ENCODE results near the gene CFD.
A peak's percentile ranks its signal among the peaks of the same experiment; 100 is the strongest.

Gene CFD

DNA sequence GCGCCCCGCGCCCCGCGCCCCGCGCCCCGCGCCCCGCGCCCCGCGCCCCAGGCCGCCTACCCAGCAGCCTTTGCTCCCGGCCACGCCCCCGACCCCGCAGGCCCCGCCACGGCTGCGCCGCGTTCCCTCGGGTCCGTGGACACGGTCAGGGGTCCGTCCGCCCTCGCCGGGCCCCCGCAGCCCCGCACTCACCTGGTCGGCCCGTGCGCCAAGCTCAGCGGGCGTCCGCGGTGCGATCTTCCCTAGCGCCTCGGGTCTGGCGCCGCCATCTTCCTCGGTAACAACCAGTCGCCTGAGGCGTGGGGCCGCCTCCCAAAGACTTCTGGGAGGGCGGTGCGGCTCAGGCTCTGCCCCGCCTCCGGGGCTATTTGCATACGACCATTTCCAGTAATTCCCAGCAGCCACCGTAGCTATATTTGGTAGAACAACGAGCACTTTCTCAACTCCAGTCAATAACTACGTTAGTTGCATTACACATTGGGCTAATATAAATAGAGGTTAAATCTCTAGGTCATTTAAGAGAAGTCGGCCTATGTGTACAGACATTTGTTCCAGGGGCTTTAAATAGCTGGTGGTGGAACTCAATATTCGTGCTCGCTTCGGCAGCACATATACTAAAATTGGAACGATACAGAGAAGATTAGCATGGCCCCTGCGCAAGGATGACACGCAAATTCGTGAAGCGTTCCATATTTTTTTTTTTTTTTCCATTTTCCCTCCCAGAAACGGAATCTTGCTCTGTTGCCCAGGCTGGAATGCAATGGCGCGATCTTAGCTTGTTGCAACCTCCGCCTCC, 33.6 kb downstream of the CFD start, which contains the start of the genes MED16 and RNU6-9:
MED16 (minus strand) TSS at position 294 of the 796 bp plus-strand sequence. CDS start 2,056 bp downstream, outside the sequence.
RNU6-9 (plus strand) TSS at position 591 of the 796 bp plus-strand sequence.
- H3K4me1 ChIP-seq (ENCODE audit: control insufficient read depth, insufficient read depth, low read length): peaks cover 14% of the 10 kb centered on the region
- H3K36me3 ChIP-seq (ENCODE audit: control insufficient read depth in 2 of 2, insufficient read depth in 2 of 2, low read length in 2 of 2): peaks cover 6 to 13% of the 10 kb centered on the region in 2 donors
- no peaks in the 10 kb centered on the region for H3K27me3 ChIP-seq (ENCODE audit: control insufficient read depth in 1 of 2, insufficient read depth in 2 of 2, low read length in 2 of 2)
- H3K9ac ChIP-seq (ENCODE audit: low read length in 2 of 2): peak within 1 kb of the TSS; percentile 78 to 89
- peak within 1 kb of the TSS; percentile 69 to 85 for H3K4me3 ChIP-seq (ENCODE audit: low read length in 2 of 2)
- H3K9me3 ChIP-seq (ENCODE audit: control insufficient read depth in 2 of 2, low read length in 2 of 2): no peaks in the 10 kb centered on the region
- H3K27ac ChIP-seq (ENCODE audit: low read length): peak within 1 kb of the TSS; percentile 87

DNA sequence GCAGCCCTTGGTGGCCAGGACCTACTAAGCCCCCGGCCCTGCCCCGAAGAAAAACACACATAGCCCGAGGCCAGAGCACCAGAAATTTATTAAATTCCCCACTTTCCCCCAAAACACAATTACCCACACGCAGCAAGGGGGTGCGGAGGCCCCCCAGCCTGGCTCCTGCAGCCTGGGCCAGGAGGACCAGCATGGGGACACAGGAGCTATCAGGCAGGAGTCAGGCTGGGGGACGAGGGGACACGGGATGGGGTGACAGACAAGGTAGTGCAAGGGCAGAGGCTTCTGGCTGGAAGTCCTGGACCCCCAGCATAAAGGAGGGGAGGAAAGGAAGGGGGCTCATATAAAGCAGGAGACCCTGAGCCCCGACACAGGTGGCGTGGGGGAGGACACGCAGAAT, 37.0 kb downstream of the CFD start:
- no peaks in the 10 kb centered on the region for H3K27me3 ChIP-seq (ENCODE audit: control insufficient read depth in 1 of 2, insufficient read depth in 2 of 2, low read length in 2 of 2)
- no peak overlapping the region for H3K9ac ChIP-seq (ENCODE audit: low read length in 2 of 2)
- H3K27ac ChIP-seq (ENCODE audit: low read length): no peak overlapping the region
- H3K4me1 ChIP-seq (ENCODE audit: control insufficient read depth, insufficient read depth, low read length): peaks cover 8% of the 10 kb centered on the region
- H3K36me3 ChIP-seq (ENCODE audit: control insufficient read depth in 2 of 2, insufficient read depth in 2 of 2, low read length in 2 of 2): peaks cover 0 to 3% of the 10 kb centered on the region in 2 donors
- no peaks in the 10 kb centered on the region for H3K9me3 ChIP-seq (ENCODE audit: control insufficient read depth in 2 of 2, low read length in 2 of 2)
- H3K4me3 ChIP-seq (ENCODE audit: low read length in 2 of 2): no peak overlapping the region

DNA sequence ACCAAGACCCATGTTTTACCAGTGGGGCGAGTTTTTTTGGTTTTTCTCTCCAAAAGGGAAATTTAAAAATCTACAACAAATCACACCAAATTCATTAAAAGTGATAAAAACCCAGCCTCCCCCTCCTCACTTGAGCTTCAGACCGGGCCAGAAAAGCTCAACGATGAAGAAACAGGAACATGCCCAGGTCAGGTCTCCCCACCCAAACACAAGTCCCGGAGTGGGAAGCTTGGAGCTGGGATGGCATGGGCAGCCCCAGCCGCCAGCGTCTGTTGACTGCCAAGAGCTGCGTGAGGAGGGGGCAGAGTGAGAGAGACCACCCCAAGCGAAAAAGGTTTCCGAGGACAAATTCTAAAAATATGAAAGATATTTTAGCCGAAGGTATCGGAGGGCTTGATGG, 37.5 kb downstream of the CFD start:
- H3K27me3 ChIP-seq (ENCODE audit: control insufficient read depth in 1 of 2, insufficient read depth in 2 of 2, low read length in 2 of 2): no peaks in the 10 kb centered on the region
- H3K36me3 ChIP-seq (ENCODE audit: control insufficient read depth in 2 of 2, insufficient read depth in 2 of 2, low read length in 2 of 2): peaks cover 0 to 3% of the 10 kb centered on the region in 2 donors
- H3K27ac ChIP-seq (ENCODE audit: low read length): no peak overlapping the region
- H3K9me3 ChIP-seq (ENCODE audit: control insufficient read depth in 2 of 2, low read length in 2 of 2): no peaks in the 10 kb centered on the region
- no peak overlapping the region for H3K4me3 ChIP-seq (ENCODE audit: low read length in 2 of 2)
- no peak overlapping the region for H3K9ac ChIP-seq (ENCODE audit: low read length in 2 of 2)
- H3K4me1 ChIP-seq (ENCODE audit: control insufficient read depth, insufficient read depth, low read length): peaks cover 5% of the 10 kb centered on the region

DNA sequence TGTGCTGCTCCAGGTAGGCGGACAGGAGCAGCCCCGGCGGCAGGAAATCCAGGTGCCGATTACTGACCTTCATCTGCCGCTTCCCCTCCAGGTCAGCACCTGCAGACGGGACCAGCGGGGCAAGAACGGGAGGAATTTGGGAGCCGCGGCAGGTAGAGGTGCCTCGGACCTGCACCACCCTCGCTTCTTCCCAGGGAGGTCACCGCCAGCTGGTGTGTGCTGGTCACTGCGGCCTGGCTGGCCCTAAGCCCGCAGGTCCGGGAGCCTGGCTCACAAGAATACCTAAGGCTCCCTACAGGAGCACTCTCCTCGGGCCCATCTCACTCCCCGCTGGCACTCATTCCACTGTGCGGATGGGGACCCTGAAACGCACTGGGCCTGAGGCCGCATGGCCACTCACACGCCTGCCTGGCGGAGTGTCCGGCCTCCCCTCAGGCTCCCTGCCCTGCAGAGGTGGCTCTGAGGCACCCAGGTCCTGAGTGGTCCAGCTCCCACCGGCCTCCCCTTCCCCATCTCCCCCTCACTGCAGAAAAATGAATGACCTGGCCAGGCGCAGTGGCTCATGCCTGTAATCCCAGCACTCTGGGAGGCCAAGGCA, 38.1 kb downstream of the CFD start:
- no peaks in the 10 kb centered on the region for H3K9me3 ChIP-seq (ENCODE audit: control insufficient read depth in 2 of 2, low read length in 2 of 2)
- no peak overlapping the region for H3K27ac ChIP-seq (ENCODE audit: low read length)
- no peaks in the 10 kb centered on the region for H3K27me3 ChIP-seq (ENCODE audit: control insufficient read depth in 1 of 2, insufficient read depth in 2 of 2, low read length in 2 of 2)
- no peak overlapping the region for H3K4me3 ChIP-seq (ENCODE audit: low read length in 2 of 2)
- H3K9ac ChIP-seq (ENCODE audit: low read length in 2 of 2): no peak overlapping the region
- peaks cover 0 to 3% of the 10 kb centered on the region in 2 donors for H3K36me3 ChIP-seq (ENCODE audit: control insufficient read depth in 2 of 2, insufficient read depth in 2 of 2, low read length in 2 of 2)
- H3K4me1 ChIP-seq (ENCODE audit: control insufficient read depth, insufficient read depth, low read length): no peaks in the 10 kb centered on the region

DNA sequence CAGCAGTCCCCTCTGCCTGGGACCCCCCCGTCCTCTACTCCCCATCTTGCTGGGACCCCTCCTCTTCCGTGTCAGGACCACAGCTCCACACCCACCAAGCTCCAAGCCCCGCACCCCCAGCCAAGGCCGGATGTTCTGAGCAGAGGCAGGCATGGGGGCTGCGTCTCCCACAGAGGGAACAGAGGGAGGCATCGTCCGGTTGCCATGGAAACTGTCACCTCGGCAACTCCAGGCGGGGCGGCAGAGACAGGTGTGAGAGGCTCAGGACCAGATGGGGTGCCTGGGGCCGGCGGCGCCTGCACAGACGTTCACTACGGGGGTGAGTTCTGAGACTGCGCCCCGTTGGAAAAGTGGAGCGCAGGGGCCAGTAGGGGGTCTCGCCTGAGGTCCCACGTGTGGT, 39.2 kb downstream of the CFD start:
- no peaks in the 10 kb centered on the region for H3K27me3 ChIP-seq (ENCODE audit: control insufficient read depth in 1 of 2, insufficient read depth in 2 of 2, low read length in 2 of 2)
- H3K9me3 ChIP-seq (ENCODE audit: control insufficient read depth in 2 of 2, low read length in 2 of 2): no peaks in the 10 kb centered on the region
- H3K9ac ChIP-seq (ENCODE audit: low read length in 2 of 2): no peak overlapping the region
- no peaks in the 10 kb centered on the region for H3K4me1 ChIP-seq (ENCODE audit: control insufficient read depth, insufficient read depth, low read length)
- H3K27ac ChIP-seq (ENCODE audit: low read length): no peak overlapping the region
- H3K36me3 ChIP-seq (ENCODE audit: control insufficient read depth in 2 of 2, insufficient read depth in 2 of 2, low read length in 2 of 2): peaks cover 2 to 3% of the 10 kb centered on the region in 2 donors
- H3K4me3 ChIP-seq (ENCODE audit: low read length in 2 of 2): no peak overlapping the region

DNA sequence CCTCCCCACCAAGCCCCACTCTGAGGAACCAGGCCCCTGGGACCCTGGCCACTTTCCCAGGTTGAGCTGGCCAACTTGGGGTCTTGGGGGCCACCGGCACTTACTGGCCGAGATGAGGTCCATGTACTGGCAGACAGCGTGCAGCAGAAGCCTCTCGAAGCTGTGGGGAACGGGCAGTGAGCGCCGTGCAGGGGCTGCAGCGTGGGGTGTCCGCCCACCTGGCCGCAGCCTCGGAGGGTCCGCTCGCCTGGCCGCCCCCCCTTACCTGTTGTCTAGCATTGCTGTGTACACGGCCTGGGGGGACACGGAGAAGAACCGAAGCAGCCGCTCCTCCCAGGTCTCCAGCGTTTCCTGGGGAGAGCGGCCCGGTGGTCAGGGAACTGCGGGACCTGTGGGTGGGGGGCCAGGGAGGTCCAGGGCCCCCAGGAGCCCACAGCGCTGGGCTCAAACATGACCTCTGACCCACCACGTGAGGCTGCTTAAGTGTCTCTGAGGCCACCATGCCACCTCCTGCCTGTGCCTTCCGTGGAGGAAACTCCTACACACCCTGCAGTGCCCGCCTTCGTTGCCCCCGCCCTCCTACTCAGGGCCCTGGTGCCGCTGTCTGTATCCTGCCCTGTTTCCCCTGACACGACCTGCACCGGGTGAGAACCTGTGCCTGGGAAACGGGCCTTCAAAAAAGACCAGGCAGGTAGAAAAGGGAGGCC, 40.0 kb downstream of the CFD start:
- no peaks in the 10 kb centered on the region for H3K27me3 ChIP-seq (ENCODE audit: control insufficient read depth in 1 of 2, insufficient read depth in 2 of 2, low read length in 2 of 2)
- H3K4me3 ChIP-seq (ENCODE audit: low read length in 2 of 2): no peak overlapping the region
- H3K9ac ChIP-seq (ENCODE audit: low read length in 2 of 2): no peak overlapping the region
- H3K9me3 ChIP-seq (ENCODE audit: control insufficient read depth in 2 of 2, low read length in 2 of 2): no peaks in the 10 kb centered on the region
- H3K36me3 ChIP-seq (ENCODE audit: control insufficient read depth in 2 of 2, insufficient read depth in 2 of 2, low read length in 2 of 2): peaks cover 2 to 3% of the 10 kb centered on the region in 2 donors
- no peak overlapping the region for H3K27ac ChIP-seq (ENCODE audit: low read length)
- H3K4me1 ChIP-seq (ENCODE audit: control insufficient read depth, insufficient read depth, low read length): no peaks in the 10 kb centered on the region

DNA sequence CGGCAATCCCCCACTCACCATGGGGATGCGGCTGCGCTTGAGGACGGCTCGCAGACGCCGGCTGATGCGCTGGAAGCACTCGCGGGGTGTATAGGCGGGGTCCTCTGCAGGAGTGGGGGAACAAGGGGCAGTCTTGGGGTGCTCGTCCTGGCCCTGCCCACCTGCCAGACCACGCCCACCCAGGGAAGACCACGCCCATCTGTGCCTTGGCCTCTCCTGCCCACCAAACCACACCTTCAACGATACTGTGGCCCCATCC, 40.5 kb downstream of the CFD start:
- H3K4me1 ChIP-seq (ENCODE audit: control insufficient read depth, insufficient read depth, low read length): no peaks in the 10 kb centered on the region
- no peaks in the 10 kb centered on the region for H3K9me3 ChIP-seq (ENCODE audit: control insufficient read depth in 2 of 2, low read length in 2 of 2)
- H3K9ac ChIP-seq (ENCODE audit: low read length in 2 of 2): no peak overlapping the region
- H3K4me3 ChIP-seq (ENCODE audit: low read length in 2 of 2): no peak overlapping the region
- peaks cover 2 to 3% of the 10 kb centered on the region in 2 donors for H3K36me3 ChIP-seq (ENCODE audit: control insufficient read depth in 2 of 2, insufficient read depth in 2 of 2, low read length in 2 of 2)
- no peak overlapping the region for H3K27ac ChIP-seq (ENCODE audit: low read length)
- H3K27me3 ChIP-seq (ENCODE audit: control insufficient read depth in 1 of 2, insufficient read depth in 2 of 2, low read length in 2 of 2): no peaks in the 10 kb centered on the region

DNA sequence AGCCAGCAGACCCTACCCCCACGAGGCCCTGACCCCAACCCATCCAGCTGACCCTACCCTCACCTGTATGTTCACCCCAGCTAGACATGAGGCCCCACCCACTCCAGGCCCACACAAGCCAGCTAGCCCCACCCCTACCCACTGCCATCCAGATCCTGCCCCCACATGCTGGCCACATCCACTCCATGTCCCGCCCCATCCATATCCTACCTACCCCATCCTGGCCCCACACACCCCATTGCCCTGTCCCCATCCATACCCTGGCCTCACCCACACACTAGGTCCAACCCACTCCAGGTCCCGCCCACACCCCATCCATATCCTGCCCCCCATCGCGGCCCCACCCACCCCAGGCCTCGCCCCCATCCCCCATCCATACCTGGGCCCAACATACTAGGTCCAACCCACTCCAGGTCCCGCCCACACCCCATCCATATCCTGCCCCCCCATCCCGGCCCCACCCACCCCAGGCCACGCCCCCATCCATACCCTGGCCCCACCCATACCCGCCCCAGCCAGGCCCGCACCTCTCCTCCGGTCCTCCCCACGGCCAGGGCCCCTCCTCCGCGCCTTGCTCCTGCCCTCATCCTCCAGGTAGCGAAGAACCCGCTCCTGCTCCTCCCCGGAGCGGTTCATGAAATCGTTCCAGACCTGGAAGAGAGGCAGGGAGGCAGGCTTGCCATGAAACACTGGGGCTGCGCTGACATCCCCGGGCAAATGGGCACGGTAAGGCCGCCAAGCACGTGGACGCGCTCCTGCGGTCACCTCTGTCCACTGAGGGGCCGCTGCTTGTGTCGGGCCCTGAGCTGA, 41.0 kb downstream of the CFD start:
- H3K4me3 ChIP-seq (ENCODE audit: low read length in 2 of 2): no peak overlapping the region
- H3K9me3 ChIP-seq (ENCODE audit: control insufficient read depth in 2 of 2, low read length in 2 of 2): no peaks in the 10 kb centered on the region
- H3K36me3 ChIP-seq (ENCODE audit: control insufficient read depth in 2 of 2, insufficient read depth in 2 of 2, low read length in 2 of 2): peaks cover 2 to 3% of the 10 kb centered on the region in 2 donors
- H3K4me1 ChIP-seq (ENCODE audit: control insufficient read depth, insufficient read depth, low read length): no peaks in the 10 kb centered on the region
- no peak overlapping the region for H3K9ac ChIP-seq (ENCODE audit: low read length in 2 of 2)
- no peak overlapping the region for H3K27ac ChIP-seq (ENCODE audit: low read length)
- H3K27me3 ChIP-seq (ENCODE audit: control insufficient read depth in 1 of 2, insufficient read depth in 2 of 2, low read length in 2 of 2): no peaks in the 10 kb centered on the region

DNA sequence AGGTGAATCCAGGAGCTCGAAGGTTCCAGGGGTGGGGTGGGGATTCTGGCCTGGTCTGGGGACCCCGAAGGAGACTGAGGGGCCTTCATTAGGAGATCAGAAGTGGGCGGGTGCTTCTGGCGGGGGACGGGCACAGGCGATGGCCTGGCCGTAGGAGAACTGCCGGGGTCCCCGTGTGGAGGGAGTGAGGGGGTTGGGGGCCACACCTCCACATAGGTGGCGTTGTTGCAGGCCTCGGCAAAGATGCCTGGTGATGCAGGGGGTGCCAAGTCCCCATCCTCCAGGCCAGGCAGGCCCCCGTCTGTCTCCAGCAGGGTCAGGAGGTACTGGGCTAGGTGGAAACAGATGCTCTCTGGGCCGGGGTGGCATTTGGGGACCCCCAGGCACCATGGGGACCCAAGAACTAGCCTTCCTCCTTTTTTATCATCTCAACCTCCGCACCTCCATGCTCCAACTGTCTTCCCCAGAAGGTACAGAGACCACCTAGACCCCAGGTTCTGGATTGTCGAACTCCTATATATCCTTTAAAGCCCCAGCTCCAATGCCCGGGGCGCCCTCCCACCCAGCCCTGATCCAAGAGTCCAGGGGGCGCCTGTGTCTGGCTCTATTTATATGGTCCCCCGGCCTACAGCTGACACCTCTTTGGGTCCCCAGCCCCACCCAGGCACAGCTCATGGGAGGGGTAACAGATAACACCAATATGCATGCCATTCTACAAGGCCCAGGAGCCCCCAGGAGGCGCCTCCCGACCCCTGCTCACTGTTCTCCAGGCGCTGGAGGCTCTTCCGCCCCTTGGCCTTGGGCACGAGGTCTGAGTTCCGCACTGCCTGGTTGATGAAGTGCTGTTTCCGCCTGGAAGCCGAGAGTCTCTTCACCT, 42.0 kb downstream of the CFD start:
- H3K9ac ChIP-seq (ENCODE audit: low read length in 2 of 2): no peak overlapping the region
- H3K4me1 ChIP-seq (ENCODE audit: control insufficient read depth, insufficient read depth, low read length): no peaks in the 10 kb centered on the region
- H3K36me3 ChIP-seq (ENCODE audit: control insufficient read depth in 2 of 2, insufficient read depth in 2 of 2, low read length in 2 of 2): peaks cover 2 to 3% of the 10 kb centered on the region in 2 donors
- H3K27me3 ChIP-seq (ENCODE audit: control insufficient read depth in 1 of 2, insufficient read depth in 2 of 2, low read length in 2 of 2): no peaks in the 10 kb centered on the region
- no peaks in the 10 kb centered on the region for H3K9me3 ChIP-seq (ENCODE audit: control insufficient read depth in 2 of 2, low read length in 2 of 2)
- no peak overlapping the region for H3K27ac ChIP-seq (ENCODE audit: low read length)
- H3K4me3 ChIP-seq (ENCODE audit: low read length in 2 of 2): no peak overlapping the region

DNA sequence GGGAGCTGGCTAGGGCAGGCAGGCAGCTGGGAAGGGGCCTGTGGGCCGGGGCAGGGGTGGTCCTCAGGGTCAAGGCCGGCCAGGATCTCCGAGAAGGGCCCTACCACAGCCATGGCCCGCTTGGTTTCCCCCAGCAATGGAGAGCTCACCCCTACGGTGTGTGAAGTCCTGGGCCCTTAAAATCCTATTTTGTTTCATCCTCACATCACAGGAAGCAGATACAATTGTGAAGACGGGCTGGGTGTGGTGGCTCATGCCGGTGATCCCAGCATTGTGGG, 42.6 kb downstream of the CFD start:
- Histone ChIP-seq H3K27me3 (ENCODE audit: control insufficient read depth in 1 of 2, insufficient read depth in 2 of 2, low read length in 2 of 2) (no peaks in the 10 kb centered on the region), H3K9me3 (ENCODE audit: control insufficient read depth in 2 of 2, low read length in 2 of 2) (no peaks in the 10 kb centered on the region), H3K36me3 (ENCODE audit: control insufficient read depth in 2 of 2, insufficient read depth in 2 of 2, low read length in 2 of 2) (peaks cover 2% of the 10 kb centered on the region in 2 donors), H3K9ac (ENCODE audit: low read length in 2 of 2) (no peak overlapping the region), H3K4me3 (ENCODE audit: low read length in 2 of 2) (no peak overlapping the region), H3K27ac (ENCODE audit: low read length) (no peak overlapping the region), H3K4me1 (ENCODE audit: control insufficient read depth, insufficient read depth, low read length) (no peaks in the 10 kb centered on the region)
